Measurements from ENCODE around the gene CCDC93.

Gene CCDC93

GRCh38 chr2:118013724-118014491 is at the start of gene CCDC93:
Gene CCDC93 (minus strand): TSS chr2:118014070. CDS start chr2:118013995, 75 bp downstream.
- H3K4me1 Mint-ChIP-seq: peaks cover 24% of the 10 kb centered on the region
- peaks cover 7% of the 10 kb centered on the region for H3K36me3 Mint-ChIP-seq (ENCODE audit: low read depth)
- peaks cover 28% of the 10 kb centered on the region for H3K27me3 Mint-ChIP-seq (ENCODE audit: low read depth, poor library complexity)
- H3K27ac Mint-ChIP-seq: peak within 1 kb of the TSS; percentile 41
- peak; percentile 91 for DNase-seq
- peak within 1 kb of the TSS; percentile 95 for H3K4me3 Mint-ChIP-seq
- no peak for TF ChIP-seq CTCF (IDR thresholded peaks at IDR 0.05)
- H3K9me3 Mint-ChIP-seq: peaks cover 5% of the 10 kb centered on the region

- Mint-ChIP-seq H3K36me3 (ENCODE audit: low read depth) (no peaks in the 10 kb centered on the region), H3K9me3 (no peaks in the 10 kb centered on the region), H3K4me1 (peaks cover 31% of the 10 kb centered on the region), H3K27me3 (ENCODE audit: low read depth, poor library complexity) (peaks cover 3% of the 10 kb centered on the region), H3K27ac (no peak overlapping the region), H3K4me3 (no peak overlapping the region)
- DNase-seq: no peak
- TF ChIP-seq CTCF (IDR thresholded peaks at IDR 0.05): no peak
These were observed 48.8 kb upstream of the CCDC93 start for GRCh38 chr2:118062669-118063068.

GRCh38 chr2:118062048-118062447 is 48.2 kb upstream of the CCDC93 start:
- no peak for TF ChIP-seq CTCF (IDR thresholded peaks at IDR 0.05)
- no peak for DNase-seq
- Mint-ChIP-seq H3K9me3 (no peaks in the 10 kb centered on the region), H3K4me1 (peaks cover 37% of the 10 kb centered on the region), H3K27ac (no peak overlapping the region), H3K4me3 (no peak overlapping the region), H3K36me3 (ENCODE audit: low read depth) (no peaks in the 10 kb centered on the region), H3K27me3 (ENCODE audit: low read depth, poor library complexity) (peaks cover 3% of the 10 kb centered on the region)

- Mint-ChIP-seq H3K9me3 (no peaks in the 10 kb centered on the region), H3K27me3 (ENCODE audit: low read depth, poor library complexity) (peaks cover 3% of the 10 kb centered on the region), H3K4me1 (peaks cover 39% of the 10 kb centered on the region)
These were observed 47.5 kb upstream of the CCDC93 start for GRCh38 chr2:118061135-118061955.

GRCh38 chr2:118059919-118060478 is 46.1 kb upstream of the CCDC93 start:
- TF ChIP-seq CTCF (IDR thresholded peaks at IDR 0.05): no peak
- Mint-ChIP-seq H3K4me3 (no peak overlapping the region), H3K4me1 (peaks cover 39% of the 10 kb centered on the region), H3K9me3 (no peaks in the 10 kb centered on the region), H3K27ac (no peak overlapping the region), H3K36me3 (ENCODE audit: low read depth) (no peaks in the 10 kb centered on the region), H3K27me3 (ENCODE audit: low read depth, poor library complexity) (peaks cover 3% of the 10 kb centered on the region)
- no peak for DNase-seq

More at GRCh38 chr2:118061135-118061955, 47.5 kb upstream of the CCDC93 start:
- H3K27ac Mint-ChIP-seq: no peak overlapping the region
- no peak overlapping the region for H3K4me3 Mint-ChIP-seq
- TF ChIP-seq CTCF (IDR thresholded peaks at IDR 0.05): no peak
- H3K36me3 Mint-ChIP-seq (ENCODE audit: low read depth): no peaks in the 10 kb centered on the region
- no peak for DNase-seq

All from nephron progenitor cell (in vitro differentiated cells).